Osteoblast (primary cell): ENCODE measurements around the gene NOS1AP. TPM values are rescaled to one million over a fixed set of nuclear protein-coding genes. Genes with fewer than 3 reads are reported as not detected.

Source experiments
- DNase-seq: peaks from one replicate; pipeline ENCODE4 v3.0.0; 2011; ENCODE audit warnings: low spot score, mixed read lengths; ENCODE audit not compliant: insufficient read length; ENCODE audit errors: missing footprints
- H2AFZ ChIP-seq: 2 replicates; pipeline ENCODE4 v1.6.0; 2011; ENCODE audit warnings: mild to moderate bottlenecking, low read length
- H3K27ac ChIP-seq: 2 replicates; pipeline ENCODE4 v1.5.1; 2011; ENCODE audit warnings: mild to moderate bottlenecking, low read depth, low read length, moderate library complexity
- H3K27me3 ChIP-seq: 2 replicates; pipeline ENCODE4 v1.6.0; 2012; ENCODE audit warnings: mild to moderate bottlenecking, control low read depth, inconsistent platforms, low read length, moderate library complexity; ENCODE audit not compliant: insufficient read depth
- H3K36me3 ChIP-seq: 2 replicates; pipeline ENCODE4 v1.5.1; 2011; ENCODE audit warnings: mild to moderate bottlenecking, low read length, control low read depth, moderate library complexity; ENCODE audit not compliant: insufficient read depth
- H3K4me1 ChIP-seq: 2 replicates; pipeline ENCODE4 v1.5.1; 2011; ENCODE audit warnings: mild to moderate bottlenecking, low read length, control low read depth, moderate library complexity; ENCODE audit not compliant: insufficient read depth
- H3K4me2 ChIP-seq: 2 replicates; pipeline ENCODE4 v1.6.0; 2011; ENCODE audit warnings: mild to moderate bottlenecking, low read length; ENCODE audit not compliant: insufficient read depth
- H3K4me3 ChIP-seq: fragments of 200-600 bp; sonication (generic); 3 replicates; pipeline ENCODE4 v1.5.1; 2012; ENCODE audit warnings: mild to moderate bottlenecking, low read length, inconsistent platforms; ENCODE audit not compliant: insufficient read depth
- H3K79me2 ChIP-seq: 2 replicates; pipeline ENCODE4 v1.6.0; 2012; ENCODE audit warnings: mild to moderate bottlenecking, low read length, control low read depth, inconsistent platforms; ENCODE audit not compliant: insufficient read depth
- H3K9me3 ChIP-seq: 2 replicates; pipeline ENCODE4 v1.5.1; 2011; ENCODE audit warnings: low read depth, low read length, control low read depth
- H4K20me1 ChIP-seq: 2 replicates; pipeline ENCODE4 v1.6.0; 2012; ENCODE audit warnings: mild to moderate bottlenecking, low read length, control low read depth; ENCODE audit not compliant: insufficient read depth
- total RNA-seq: library from RNA; depleted of rRNA; stranded (reverse); fragments of >200 nt; gene quantifications from 2 replicates; pipeline ENCODE4 v1.2.3, GENCODE V29; 2012
- TF ChIP-seq, protein P1 (sequence below): IDR thresholded peaks from 2 replicates; pipeline ENCODE4 v1.5.1; 2011; ENCODE audit warnings: mild to moderate bottlenecking, low read depth, low read length, moderate library complexity; ENCODE audit errors: extremely low read depth

NOS1AP gene
- total RNA-seq, 1 donor = not detected

DNA sequence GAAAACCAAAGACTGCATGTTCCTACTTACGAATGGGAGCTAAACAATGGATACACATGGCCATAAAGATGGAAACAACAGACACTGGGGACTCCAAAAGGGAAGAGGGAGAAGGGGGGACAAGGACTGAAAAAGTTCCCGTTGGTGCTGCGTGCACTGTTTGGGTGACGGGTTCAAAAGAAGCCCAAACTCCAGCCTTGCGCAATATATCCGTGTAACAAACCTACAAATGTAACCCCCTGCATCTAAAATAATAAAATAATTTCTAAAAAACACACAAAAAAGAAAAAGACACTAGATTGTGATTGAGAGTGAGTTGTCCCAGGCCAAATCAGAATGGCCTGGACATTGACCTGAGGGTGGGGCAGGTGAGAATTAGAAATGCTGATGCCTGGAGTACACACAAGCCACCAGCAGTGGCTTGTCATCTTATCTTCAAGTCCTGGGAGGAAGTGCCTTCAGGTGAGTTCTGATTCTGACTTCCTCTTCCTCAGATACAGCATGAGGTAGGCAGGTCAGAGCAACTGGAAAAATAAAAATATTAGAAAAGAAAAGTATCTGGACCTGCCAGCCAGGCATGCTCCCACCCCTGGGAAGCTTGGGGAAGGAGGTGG is 252.4 kb downstream of the NOS1AP start:
- Histone ChIP-seq H3K27me3 (peaks cover 28% of the 10 kb centered on the region), H3K36me3 (no peaks in the 10 kb centered on the region), H2AFZ (no peak overlapping the region), H3K9me3 (no peaks in the 10 kb centered on the region), H3K4me3 (no peak overlapping the region), H3K4me2 (no peak overlapping the region), H3K4me1 (no peaks in the 10 kb centered on the region), H4K20me1 (no peaks in the 10 kb centered on the region), H3K27ac (no peak overlapping the region), H3K79me2 (no peaks in the 10 kb centered on the region)
- DNase-seq = no peak
- TF ChIP-seq, protein P1, sequence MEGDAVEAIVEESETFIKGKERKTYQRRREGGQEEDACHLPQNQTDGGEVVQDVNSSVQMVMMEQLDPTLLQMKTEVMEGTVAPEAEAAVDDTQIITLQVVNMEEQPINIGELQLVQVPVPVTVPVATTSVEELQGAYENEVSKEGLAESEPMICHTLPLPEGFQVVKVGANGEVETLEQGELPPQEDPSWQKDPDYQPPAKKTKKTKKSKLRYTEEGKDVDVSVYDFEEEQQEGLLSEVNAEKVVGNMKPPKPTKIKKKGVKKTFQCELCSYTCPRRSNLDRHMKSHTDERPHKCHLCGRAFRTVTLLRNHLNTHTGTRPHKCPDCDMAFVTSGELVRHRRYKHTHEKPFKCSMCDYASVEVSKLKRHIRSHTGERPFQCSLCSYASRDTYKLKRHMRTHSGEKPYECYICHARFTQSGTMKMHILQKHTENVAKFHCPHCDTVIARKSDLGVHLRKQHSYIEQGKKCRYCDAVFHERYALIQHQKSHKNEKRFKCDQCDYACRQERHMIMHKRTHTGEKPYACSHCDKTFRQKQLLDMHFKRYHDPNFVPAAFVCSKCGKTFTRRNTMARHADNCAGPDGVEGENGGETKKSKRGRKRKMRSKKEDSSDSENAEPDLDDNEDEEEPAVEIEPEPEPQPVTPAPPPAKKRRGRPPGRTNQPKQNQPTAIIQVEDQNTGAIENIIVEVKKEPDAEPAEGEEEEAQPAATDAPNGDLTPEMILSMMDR = no peak

DNA sequence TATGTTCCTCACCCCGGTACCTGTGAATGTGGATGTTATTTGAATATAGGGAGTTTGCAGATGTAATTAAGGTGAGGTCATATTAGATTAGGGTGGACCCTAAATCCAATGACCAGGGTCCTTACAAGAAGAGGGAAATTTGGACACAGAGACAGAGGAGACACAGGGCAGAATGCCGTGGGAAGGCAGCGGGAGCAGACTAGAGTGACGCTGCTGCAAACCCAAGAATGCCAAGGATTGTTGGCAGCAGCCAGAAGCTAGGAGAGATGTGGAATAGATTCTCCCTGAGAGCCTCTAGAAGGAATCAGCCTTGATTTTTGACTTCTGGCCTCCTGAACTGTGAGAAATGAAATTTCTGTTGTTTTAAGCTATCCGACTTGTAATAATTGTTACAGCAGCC is 253.5 kb downstream of the NOS1AP start:
- Histone ChIP-seq H3K36me3 (no peaks in the 10 kb centered on the region), H3K27me3 (peaks cover 28% of the 10 kb centered on the region), H2AFZ (no peak overlapping the region), H3K9me3 (no peaks in the 10 kb centered on the region), H3K4me2 (no peak overlapping the region), H4K20me1 (no peaks in the 10 kb centered on the region), H3K27ac (no peak overlapping the region), H3K4me3 (no peak overlapping the region), H3K79me2 (no peaks in the 10 kb centered on the region), H3K4me1 (no peaks in the 10 kb centered on the region)
- TF ChIP-seq, protein P1 = no peak
- DNase-seq = no peak

DNA sequence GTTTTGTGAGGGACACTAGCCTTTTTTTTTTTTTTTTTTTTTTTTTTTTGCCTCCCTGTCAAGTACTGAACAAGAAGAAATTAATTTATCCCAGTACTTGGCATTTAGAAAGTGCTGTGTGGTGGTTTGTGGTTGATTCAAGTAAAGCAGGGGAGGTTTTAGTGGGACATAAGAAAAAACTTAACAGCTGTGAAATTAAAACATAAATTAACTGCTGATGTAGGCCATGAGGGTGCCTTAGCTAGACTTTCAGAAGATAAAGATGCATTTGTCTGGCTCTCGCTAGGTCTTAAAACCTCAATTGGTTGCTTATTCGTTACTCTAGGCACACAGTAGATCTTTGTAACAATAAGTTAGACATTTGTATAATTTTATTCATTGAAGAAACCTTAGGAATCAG is 254.9 kb downstream of the NOS1AP start:
- Histone ChIP-seq H3K9me3 (no peaks in the 10 kb centered on the region), H3K27ac (no peak overlapping the region), H4K20me1 (no peaks in the 10 kb centered on the region), H3K4me3 (no peak overlapping the region), H3K4me2 (no peak overlapping the region), H3K79me2 (no peaks in the 10 kb centered on the region), H3K36me3 (no peaks in the 10 kb centered on the region), H2AFZ (no peak overlapping the region), H3K4me1 (no peaks in the 10 kb centered on the region), H3K27me3 (peaks cover 28% of the 10 kb centered on the region)
- TF ChIP-seq, protein P1 = no peak
- DNase-seq = no peak

DNA sequence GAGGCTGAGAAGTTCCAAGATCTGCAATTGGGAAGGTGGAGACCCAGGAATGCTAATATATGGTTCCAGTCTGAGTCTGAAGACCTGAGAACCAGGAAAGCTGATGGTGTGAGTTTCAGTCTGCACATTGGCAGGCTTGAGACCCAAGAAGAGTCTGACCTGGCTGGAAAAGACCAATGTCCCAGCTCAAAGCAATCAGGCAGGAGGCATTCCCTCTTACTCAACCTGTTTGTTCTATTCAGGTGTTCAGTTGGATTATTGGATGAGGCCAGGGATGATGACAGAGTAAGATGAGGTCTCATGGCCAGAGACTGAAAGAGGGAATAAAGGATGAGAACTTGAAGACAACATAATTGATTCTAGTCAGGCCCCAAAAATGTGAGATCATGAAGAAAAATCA is 257.1 kb downstream of the NOS1AP start:
- no peak overlapping the region for H3K4me3 ChIP-seq
- H3K9me3 ChIP-seq = no peaks in the 10 kb centered on the region
- H3K79me2 ChIP-seq = no peaks in the 10 kb centered on the region
- no peaks in the 10 kb centered on the region for H3K36me3 ChIP-seq
- H2AFZ ChIP-seq = no peak overlapping the region
- TF ChIP-seq, protein P1 = no peak
- no peaks in the 10 kb centered on the region for H3K4me1 ChIP-seq
- no peaks in the 10 kb centered on the region for H4K20me1 ChIP-seq
- H3K27me3 ChIP-seq = peaks cover 36% of the 10 kb centered on the region
- no peak overlapping the region for H3K27ac ChIP-seq
- no peak for DNase-seq
- no peak overlapping the region for H3K4me2 ChIP-seq
